Stimulated activated CD4-positive, alpha-beta T cell treated with anti-CD3 and anti-CD28 coated beads, Interleukin-4, amount 100 ng/mL, for 4 hours (primary cell): ENCODE measurements around the gene LRMDA.

ENCODE experiments used
- DNase-seq, 2 experiments: peaks; one replicate each; pipeline ENCODE4 v3.0.0-alpha.2; 2020

The LRMDA gene

DNA sequence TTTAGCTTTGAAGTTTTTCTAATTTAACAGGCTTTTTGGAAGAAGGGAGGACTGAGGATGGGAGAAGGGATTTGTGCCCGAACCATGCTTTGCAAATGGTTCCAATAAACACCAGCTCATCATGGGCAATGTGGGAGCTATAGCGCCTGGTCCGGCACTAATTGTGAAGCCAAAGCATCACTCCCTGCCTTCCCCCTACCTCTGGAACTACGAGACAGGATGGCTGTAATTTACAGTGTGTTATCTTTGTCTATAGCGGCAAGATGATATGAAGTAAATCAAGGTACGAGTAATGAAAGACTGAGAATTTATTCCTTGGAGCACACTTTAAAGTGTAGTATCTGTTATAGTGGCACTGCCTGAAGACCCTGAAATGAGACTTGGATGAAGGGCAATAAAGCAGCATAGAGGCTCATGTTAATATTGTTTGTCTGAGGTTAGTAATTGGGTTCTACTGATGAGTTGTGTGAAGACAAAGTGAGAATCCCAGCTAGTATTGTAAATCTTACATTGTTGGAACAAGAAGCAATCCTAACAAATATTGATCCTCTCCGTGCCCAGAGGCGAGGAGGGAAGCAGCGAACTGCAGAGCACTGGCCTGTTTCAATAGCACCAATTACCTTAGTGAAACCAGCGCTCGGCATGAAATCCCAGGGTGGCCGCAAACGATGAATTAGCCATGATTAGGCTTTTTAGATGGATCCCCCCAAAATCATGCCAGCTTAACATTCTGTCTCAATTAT, 507.1 kb downstream of the LRMDA start:
- DNase-seq: no peak

DNA sequence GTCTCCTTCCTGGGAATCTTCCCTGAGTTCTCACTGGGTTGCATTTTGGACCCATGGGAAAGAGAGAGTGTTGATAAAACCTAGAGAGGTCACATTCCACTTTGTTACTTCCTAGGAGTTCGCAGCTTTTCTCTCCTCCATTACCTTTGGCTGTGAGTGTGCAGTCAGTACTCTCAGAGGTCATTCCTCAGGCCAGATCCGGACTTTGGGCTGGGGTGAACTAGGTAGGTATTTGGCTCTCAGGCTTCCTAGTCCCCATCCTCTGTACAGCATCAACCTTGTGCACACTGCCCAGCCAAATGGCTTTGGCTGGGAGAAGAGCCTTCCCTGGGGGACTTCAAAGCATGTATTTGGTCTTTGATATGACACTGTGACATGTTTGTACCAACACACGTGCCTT, 508.1 kb downstream of the LRMDA start:
- no peak for DNase-seq

DNA sequence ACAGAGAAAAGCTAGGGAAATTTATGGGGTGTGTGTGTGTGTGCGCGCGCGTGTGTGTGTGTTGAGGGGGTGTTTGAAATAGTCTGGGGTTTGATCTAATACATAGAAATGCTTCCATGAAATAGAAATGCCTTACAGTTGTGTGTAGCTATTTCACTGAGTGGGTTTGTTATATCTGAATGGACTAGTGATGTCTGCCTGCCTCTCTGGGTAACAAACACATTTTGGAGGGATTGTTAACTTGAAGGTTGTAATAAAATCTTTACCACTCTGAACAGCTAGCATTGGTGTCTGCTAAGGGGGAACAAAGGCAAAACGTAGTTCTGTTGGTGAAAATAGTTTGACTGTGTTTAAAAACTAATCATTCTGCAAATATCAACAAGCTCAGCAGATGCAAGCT, 509.3 kb downstream of the LRMDA start:
- DNase-seq: no peak

DNA sequence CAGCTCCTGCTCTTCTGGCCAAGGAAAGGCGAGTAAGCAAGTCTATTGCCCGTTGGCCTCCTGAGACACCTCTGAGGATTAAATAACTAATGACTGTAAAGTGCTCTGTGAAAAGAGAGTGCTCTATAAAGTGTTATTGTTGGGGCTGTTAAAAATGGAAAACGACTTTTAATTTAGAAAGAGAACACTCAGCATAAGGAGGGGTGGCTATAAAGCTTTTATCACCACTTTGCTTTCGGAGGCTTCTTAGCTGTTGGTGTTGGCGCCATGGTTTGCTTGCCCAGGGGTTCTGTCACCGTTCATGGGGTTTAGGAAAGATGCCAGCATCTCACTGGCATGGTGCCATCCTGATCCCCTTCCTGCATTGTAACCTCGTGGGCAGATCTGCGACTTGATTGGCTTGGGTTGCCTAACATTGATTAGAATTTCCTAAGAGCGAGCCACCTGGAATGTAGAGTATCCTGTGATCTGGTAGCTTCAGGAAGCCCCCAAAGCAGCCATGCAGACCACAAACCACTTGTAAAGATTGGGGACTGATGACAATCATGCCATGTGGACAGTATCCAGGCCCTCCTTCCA, 509.9 kb downstream of the LRMDA start:
- no peak for DNase-seq

DNA sequence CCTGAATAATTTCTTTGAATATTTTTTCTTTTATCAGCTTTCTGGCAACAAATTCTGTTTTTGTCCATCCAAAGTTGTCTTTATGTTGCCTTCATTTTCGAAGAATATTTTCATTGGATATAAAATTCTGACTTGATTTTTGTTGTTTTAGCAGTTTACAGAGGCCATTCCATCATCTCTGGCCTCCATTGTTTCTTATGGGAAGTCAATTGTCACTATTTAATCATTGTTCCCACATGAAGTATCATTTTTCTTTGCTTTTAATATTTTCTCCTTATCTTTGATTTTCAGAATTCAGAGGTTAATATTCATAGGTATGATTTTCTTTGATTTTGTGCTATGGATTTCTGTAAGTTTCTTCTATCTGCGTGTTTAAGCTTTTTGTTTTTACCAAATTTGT, 512.6 kb downstream of the LRMDA start:
- no peak for DNase-seq

DNA sequence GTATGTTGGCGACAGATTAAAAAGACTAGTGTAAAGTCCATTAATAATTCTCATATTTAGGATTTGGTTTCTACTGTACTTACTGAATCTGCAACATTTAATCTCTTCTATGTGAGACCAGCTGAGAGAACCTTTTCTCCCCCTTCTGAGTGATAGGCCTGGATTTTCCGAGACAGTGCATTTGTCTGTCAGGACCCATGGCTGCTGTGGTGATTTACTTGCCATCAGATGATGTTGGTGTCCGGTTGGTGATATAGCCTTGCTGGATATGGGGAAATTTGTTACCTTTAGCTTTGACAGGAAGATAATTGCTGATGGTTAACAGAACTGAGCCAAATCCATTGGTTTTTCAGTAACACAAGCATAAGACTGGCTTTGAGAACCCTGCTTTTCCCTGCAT, 517.2 kb downstream of the LRMDA start:
- no peak for DNase-seq

DNA sequence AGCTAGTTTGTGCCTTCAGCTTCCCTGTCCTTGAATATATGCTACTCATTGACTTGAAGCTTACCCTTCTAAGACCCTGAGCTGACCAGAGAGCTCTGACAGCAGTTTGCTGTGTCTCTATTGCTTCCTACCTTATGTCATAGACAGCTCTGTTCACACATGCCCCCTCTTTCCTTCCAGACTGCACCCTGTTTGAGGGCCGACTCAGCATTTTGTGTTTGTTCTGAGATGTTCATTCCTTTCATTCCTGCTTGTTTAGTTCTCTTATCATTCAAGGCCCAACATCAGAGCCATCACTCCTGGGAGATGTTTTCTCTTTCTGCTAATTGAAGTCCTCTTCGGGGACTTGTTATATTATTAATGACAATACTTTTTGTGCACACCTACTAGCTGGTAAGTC, 518.9 kb downstream of the LRMDA start:
- no peak for DNase-seq

DNA sequence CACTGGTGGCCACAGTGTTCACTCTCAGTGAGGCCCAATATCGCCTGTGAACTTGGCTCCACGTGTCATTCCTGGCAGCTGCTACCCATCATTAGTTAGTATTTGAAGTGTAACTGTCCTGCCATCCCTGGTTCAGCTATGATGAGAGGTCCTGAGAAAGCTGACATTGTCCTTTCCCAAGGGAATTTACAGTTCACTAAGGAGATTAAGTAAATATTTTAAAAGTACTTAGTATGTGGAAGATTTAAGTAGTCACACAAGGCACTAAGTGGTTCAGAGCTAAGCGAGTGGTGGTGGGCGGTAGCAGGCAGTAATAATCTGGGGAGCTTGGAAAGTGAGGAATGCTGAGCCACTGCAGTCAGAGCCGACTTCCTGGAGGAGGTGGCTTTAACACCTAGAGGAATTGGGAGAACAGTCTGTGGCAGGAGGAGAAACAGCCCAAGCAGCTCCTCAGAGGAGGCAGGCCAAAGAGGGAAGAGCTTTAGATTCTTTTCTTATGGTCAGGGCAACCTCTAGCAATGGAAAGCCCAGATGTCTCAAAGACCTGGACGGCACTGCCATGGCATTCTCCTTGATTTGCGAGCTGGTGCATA, 519.7 kb downstream of the LRMDA start:
- no peak for DNase-seq

DNA sequence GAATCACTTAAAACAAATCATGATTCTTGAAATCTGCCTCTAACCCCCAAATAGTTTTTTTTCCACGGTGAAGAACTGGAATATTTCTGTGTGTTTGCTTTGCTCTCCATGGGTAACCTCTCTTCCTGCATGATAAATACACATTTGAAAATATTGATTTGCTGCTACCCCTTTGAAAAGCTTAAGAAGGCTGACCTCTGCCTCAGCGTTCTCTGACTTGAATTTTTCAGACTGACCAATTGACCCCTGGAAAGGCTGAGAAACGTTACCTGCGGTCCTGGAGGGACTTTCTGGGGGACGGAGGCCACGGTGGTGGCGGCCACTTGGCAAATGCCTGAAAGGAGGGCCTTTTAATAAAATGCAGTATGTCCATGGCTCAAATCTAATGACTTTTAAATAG, 520.2 kb downstream of the LRMDA start:
- DNase-seq: no peak

DNA sequence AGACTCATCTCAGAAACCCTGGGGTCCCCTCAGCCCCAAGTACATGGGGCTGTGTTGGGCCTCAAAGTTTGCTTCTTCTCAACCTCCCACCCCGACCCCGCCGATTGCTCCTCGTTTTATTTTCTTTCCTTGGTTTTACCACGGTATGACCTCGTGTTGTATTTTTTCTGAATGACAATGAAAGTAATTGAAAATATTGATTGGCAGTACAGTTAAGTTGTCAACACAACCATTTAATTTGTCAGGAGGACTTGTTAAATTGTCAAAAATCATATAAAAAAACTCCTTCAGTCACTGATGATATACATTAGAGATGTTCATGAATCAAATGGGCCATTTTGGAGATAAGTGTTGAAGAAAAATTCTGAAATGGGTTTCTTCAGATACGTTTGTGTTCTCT, 520.7 kb downstream of the LRMDA start:
- no peak for DNase-seq

DNA sequence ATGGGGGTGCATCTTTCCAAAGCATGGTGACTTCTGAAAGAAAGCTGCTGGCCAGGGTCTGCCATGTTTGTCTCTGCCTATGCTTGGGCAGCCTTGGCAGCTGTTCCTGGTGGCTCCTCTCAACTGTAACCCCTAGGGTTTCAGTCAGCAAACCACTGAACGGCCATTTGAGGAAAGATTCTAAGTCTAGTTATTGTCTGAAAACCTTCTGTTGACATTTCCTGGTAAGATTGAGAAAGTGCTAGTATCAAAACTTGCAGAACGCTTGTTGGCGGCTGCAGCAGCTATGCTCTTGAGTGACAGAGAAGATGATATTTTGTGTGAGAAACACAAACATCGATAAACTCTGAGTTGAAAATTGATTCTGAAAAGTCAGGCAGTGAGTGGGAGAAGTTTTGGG, 523.1 kb downstream of the LRMDA start:
- DNase-seq: no peak

DNA sequence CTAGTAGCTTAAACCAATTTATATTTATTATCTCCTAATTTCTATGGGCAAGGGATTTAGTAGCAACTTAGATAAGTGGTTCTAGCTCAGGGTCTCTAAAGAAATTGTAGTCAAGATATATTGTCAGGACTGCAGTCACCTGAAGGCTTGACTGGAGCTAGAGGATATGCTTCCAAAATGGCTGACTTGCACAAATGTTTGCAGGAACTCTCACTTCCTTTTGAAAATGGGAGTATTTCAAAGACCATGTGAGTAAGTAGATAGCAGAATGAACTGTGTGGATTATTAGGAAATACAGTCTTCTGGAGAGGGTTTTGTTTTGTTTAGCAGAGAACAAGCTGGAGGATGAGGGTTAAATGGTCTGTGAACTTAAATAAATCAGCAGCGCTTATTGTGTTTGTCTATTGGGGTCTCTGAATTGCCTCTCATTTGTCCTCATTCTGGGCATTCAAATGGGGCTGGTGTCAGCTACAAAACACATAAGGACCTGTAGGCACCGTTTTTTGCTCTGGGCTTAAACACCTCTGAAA, 524.6 kb downstream of the LRMDA start:
- DNase-seq: no peak

DNA sequence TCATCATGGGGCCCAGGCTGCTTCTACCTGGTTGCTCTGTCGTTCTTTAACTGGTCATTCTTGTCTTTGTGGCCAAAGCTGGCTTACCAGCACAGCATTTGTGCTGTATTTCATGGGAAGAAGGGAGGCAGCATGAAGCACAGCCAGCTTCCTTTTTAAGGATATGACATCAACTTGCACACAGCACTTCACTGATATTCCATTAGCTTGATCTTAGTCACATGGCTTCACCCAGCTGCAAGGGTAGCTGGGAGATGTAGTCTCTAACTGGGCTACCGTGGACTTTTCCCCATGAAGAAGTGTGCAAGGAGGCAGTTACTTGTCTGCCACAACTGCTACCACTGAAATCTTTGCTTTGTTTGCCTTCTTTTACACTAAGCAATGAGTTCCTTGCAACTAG, 525.2 kb downstream of the LRMDA start:
- DNase-seq: no peak

DNA sequence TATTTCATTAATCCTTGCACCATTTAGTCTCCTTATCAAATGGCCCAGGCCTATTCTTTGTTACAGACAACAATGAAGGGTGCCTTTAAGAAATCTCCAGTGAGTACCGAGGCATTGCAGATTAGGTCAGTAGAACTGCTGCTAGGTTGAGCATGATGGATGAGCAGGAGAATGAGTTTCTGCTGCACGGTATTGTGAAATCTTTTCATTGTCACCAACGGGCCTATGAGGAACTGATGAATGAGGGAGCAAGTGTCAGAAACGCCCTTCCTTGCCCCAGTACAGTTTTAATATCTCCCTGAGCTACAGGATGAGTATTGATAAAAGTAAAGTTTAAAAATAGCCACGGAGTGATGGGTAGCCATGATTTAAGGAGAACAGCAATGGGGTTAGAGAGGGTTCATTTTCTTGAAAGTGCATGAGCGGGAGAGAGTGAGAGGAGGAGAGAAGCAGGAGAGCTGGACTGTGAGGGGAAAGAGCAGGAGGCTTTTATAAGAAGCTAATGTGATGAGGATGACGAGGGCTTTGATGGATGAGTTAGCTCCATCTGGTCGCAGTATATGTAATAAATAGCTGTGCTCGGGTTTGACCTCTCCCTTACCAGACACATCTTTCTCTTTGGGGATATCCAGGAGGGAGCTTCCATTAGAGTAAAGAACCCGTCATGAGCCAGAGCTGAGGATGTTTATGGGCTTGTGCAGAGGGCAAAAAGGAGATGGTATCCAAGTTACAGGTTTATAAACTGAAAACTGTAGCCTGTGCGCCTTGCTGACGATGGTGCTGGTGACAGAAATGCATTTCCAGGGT, 526.1 kb downstream of the LRMDA start:
- DNase-seq: no peak

DNA sequence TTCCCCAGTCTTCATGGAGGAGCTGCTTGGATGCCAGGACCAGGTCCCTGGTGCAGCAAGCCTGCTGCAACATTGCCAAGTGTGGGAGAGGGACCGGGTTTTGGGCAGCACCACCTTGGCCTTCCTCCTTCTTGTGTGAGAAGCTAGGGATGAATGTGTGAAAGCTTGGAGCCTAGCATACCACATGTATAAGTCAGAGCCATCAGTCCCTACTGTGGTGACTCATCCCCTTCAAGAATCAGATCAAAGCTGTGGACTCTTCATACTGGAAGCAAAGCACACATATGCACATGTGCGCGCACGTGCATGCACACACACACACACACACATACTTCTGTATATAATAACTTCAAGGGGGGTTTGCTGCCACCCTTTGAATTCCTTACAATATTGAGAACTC, 527.8 kb downstream of the LRMDA start:
- no peak for DNase-seq

DNA sequence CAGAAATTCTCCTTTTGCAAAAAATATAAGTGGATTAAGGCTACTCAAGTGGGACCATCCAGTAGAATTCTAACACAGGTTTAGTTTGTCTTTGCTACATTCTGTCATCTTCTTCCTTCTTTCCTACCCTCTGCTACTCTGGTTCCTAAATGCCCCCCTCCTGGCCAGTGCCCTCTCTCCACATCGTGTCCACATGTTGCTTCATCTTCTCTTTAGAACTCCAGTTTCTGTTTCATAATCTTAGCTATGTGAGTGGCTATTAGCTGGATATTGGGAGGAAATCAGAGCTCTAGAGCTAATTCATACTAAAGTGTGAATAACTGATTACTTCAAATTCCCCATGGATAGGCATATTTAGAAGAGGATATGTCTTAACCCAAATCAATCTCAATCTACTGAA, 528.5 kb downstream of the LRMDA start:
- no peak for DNase-seq

DNA sequence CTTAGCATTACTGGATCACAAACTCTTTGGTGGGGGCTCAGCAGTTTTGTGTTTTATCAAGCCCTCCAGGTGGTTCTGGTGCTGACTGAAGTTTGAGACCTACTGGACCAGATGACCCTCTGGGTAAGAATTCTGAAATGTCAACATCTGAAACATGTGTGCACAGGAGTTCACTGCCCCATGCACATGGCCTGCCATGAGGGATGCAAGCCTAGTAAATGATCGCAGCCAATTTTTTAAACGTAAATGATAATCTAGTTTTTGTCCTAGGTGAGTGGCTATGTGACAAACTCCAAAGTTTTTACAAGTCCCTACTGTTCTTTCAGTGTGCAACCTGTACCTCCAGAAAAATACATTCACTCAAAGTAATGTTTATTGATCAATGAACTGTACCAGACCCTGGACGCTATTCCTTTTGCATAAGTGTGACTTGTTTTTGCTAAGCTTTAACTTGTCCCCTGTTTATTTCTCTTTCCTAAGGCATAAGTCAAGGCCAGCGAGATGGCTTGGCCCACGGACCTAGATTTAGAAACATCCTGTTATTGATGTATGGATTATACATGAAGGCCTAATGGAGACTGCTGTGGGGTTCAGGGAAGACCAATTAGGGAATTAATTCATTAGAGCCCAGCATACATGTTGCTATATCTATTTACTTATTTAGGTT, 531.1 kb downstream of the LRMDA start:
- no peak for DNase-seq

DNA sequence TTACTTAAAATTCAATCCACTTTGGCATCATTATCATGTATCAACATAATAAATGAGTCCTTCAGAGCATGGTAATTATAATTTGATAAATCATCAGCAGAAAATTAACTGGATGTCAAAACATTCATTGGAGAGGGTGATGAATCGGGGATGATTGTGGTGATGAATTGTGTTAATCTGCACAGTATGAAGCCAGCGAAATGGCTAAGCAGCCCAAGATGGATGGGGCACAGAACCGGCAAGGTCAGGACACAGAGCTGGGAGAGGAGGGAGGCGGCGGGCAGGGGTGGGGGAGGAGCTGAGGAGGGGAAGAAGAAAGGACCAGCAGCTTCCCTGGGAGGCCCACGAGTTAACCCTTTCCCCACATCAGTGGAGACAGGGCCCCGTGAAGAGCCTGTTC, 536.1 kb downstream of the LRMDA start:
- DNase-seq: no peak

DNA sequence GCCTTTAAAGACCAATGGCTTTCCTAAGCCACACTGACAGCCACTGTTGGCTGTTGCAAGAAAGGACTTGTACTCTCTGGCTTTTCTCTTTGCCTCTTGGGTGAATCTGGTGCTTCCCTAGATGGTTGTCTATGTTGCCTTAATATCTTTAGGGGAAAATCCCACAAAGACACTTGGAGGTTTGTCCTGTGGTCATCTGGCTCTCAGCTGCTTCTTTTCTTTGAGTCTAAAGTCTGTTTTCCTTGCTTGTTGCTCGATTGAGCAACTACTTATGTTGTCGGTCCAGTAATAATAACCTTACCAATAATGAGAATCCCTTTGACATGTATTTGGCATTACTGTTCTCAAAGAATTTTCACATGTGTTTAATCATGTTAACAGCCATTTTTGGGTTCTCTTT, 537.6 kb downstream of the LRMDA start:
- DNase-seq: no peak

DNA sequence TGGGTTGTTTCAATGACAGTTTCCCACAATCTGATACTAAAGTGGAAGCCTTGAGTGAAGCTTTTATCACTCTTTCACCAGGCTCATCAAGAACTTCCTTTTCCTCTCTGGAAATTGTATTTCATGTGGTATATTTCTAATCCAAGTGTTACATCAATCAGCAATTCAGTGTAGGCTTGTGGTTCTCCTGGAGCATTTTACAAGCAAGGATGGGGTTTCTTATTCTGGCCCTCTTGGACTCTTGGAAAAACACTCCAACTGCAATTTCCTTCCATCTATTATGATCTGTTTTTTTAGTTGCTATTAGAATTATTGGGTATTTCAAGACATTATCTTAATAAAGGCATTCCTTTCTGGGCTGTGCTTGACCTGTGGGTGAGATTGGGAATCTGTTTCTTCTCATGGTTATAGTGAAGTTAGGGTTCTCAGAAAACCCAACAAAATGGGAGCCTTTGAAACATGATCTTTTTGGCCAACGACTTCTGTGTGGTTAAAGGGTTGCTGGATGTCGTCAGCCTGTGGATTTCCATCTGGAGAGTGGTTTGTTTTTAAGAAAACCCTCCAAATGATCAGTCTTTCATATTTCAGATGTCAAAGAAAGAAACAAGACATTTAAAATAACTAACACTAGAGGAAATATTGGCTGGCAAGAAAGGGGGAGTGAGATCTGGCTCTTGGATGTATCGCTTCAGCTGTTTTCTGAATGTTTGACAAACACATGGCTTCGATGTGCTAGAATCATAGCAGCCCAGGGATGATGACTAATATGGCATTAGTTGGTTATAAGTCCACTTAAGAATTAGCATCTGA, 540.2 kb downstream of the LRMDA start:
- DNase-seq: no peak

DNA sequence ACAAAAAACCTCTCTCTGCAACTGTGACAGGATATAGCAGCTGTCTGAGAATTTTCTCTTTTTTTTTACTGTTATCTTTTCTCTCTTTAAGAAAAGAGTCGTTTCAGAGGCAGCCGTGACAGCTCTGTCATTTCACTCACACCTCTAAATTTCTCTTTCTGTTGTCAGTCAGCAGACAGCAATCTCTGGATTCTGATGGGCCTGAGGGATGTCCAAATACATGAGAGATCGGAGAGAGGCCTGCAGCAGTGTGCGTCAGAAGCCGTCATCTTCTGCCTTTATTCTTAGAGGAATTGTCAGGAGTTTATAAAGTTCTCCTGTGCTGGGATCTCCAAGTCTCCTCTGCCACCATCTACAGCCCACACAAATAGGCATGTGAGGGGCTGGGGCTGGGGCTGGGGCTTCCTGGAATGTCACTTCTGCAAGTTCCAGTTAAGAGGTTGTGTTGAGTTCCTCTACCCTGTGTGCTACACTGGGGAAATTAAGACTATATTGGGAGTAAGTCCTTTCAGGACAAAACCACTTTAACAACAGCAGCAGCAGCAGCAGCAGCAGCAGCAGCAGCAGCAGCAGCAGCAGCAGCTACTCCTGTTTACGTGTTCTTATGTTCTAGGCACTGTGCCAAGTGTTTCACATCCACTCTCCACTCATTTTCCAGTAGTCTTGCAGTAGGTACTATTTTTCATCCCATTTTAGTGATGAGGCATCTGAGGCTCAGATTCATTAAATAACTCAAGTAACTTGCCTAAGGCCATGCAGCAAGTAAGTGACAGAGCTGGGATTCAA, 541.3 kb downstream of the LRMDA start:
- no peak for DNase-seq
